ENCODE data around the gene STK32B.
"Not testable (repeated sequence)": the region's sequence is repeated elsewhere in the genome, so short reads cannot be mapped to it uniquely, and the experiment has no call there.

DNA sequence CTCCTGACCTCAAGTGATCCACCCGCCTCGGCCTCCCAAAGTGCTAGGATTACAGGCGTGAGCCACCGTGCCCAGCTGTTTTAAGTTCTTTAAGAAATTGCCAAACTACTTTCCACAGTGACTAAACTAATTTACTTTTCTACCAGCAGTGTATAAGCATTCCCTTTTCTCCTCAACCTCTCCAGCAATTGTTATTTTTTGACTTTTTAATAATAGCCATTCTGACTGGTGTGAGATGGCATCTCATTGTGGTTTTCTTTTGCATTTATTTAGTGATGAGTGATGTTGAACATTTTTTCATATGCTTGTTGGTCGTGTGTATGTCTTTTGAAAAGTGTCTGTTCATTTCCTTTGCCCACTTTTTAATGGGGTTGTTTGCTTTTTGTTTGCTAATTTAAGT lies 199.3 kb downstream of the STK32B start:
- TF ChIP-seq, protein P1, sequence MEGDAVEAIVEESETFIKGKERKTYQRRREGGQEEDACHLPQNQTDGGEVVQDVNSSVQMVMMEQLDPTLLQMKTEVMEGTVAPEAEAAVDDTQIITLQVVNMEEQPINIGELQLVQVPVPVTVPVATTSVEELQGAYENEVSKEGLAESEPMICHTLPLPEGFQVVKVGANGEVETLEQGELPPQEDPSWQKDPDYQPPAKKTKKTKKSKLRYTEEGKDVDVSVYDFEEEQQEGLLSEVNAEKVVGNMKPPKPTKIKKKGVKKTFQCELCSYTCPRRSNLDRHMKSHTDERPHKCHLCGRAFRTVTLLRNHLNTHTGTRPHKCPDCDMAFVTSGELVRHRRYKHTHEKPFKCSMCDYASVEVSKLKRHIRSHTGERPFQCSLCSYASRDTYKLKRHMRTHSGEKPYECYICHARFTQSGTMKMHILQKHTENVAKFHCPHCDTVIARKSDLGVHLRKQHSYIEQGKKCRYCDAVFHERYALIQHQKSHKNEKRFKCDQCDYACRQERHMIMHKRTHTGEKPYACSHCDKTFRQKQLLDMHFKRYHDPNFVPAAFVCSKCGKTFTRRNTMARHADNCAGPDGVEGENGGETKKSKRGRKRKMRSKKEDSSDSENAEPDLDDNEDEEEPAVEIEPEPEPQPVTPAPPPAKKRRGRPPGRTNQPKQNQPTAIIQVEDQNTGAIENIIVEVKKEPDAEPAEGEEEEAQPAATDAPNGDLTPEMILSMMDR (conservative IDR thresholded peaks at IDR 0.05), result not testable (repeated sequence)
- TF ChIP-seq ZFX (IDR thresholded peaks at IDR 0.05), result not testable (repeated sequence)

Data from C4-2B (cell line).